Keratinocyte (primary cell): ENCODE measurements around the gene BRINP1. TPM values are rescaled to one million over a fixed set of nuclear protein-coding genes. Genes with fewer than 3 reads are reported as not detected.

Source experiments
- DNase-seq: peaks from one replicate; pipeline ENCODE4 v3.0.0-alpha.2; 2011; ENCODE audit warnings: low read depth, missing footprints, low spot score
- FAIRE-seq: peaks from 2 replicates; lab custom pipeline; 2011; peaks lifted over from hg19 to GRCh38; lab: Jason Lieb, UNC
- H2AFZ ChIP-seq: 2 replicates; pipeline ENCODE4 v1.6.0; 2012; ENCODE audit warnings: low read length, control low read depth, inconsistent platforms; ENCODE audit not compliant: control insufficient read depth
- H3K27ac ChIP-seq: 2 replicates; pipeline ENCODE4 v1.5.1; 2011; ENCODE audit warnings: low read length; ENCODE audit not compliant: control insufficient read depth, insufficient read depth
- H3K27me3 ChIP-seq: 3 replicates; pipeline ENCODE4 v1.6.0; 2011; ENCODE audit warnings: low read length; ENCODE audit not compliant: control insufficient read depth, insufficient read depth; ENCODE audit errors: extremely low read depth
- H3K36me3 ChIP-seq, 2 experiments: 2 replicates in 1 of 2; 3 replicates in 1 of 2; pipeline ENCODE4 v1.5.1; 2011; ENCODE audit warnings: low read length in 2 of 2, mild to moderate bottlenecking in 1 of 2; ENCODE audit not compliant: control insufficient read depth in 2 of 2, insufficient read depth in 2 of 2; ENCODE audit errors: extremely low read depth in 1 of 2
- H3K4me1 ChIP-seq: 3 replicates; pipeline ENCODE4 v1.5.1; 2011; ENCODE audit warnings: low read length; ENCODE audit not compliant: control insufficient read depth, insufficient read depth; ENCODE audit errors: extremely low read depth
- H3K4me2 ChIP-seq: 3 replicates; pipeline ENCODE4 v1.6.0; 2011; ENCODE audit warnings: low read depth, low read length; ENCODE audit not compliant: control insufficient read depth, insufficient read depth; ENCODE audit errors: extremely low read depth
- H3K4me3 ChIP-seq, 3 experiments: fragments of 200-600 bp in 1 of 3; sonication (generic) in 1 of 3; 2 replicates in 2 of 3; 3 replicates in 1 of 3; pipeline ENCODE4 v1.5.1; 2011 to 2016; ENCODE audit warnings: low read length in 3 of 3, mild to moderate bottlenecking in 3 of 3, control low read depth in 2 of 3, inconsistent platforms in 1 of 3, low read depth in 1 of 3, mixed read lengths in 1 of 3, mixed run types in 1 of 3, moderate library complexity in 1 of 3; ENCODE audit not compliant: control insufficient read depth in 2 of 3, insufficient read depth in 2 of 3; ENCODE audit errors: extremely low read depth in 1 of 3
- H3K79me2 ChIP-seq: 2 replicates; pipeline ENCODE4 v1.6.0; 2012; ENCODE audit warnings: low read length; ENCODE audit not compliant: control insufficient read depth, insufficient read depth
- H3K9ac ChIP-seq: 3 replicates; pipeline ENCODE4 v1.6.0; 2011; ENCODE audit warnings: low read length; ENCODE audit not compliant: control insufficient read depth, insufficient read depth; ENCODE audit errors: extremely low read depth
- H3K9me1 ChIP-seq: 3 replicates; pipeline ENCODE4 v1.6.0; 2011; ENCODE audit warnings: low read length; ENCODE audit not compliant: control insufficient read depth, insufficient read depth; ENCODE audit errors: extremely low read depth
- H3K9me3 ChIP-seq: 2 replicates; pipeline ENCODE4 v1.5.1; 2012; ENCODE audit warnings: low read depth, low read length; ENCODE audit not compliant: control insufficient read depth
- H4K20me1 ChIP-seq: 3 replicates; pipeline ENCODE4 v1.6.0; 2011; ENCODE audit warnings: low read length; ENCODE audit not compliant: control insufficient read depth, insufficient read depth; ENCODE audit errors: extremely low read depth
- EZH2 ChIP-seq: IDR thresholded peaks from one replicate; pipeline ENCODE4 v1.6.1; 2012; ENCODE audit warnings: inconsistent platforms, mild to moderate bottlenecking, low read length, moderate library complexity
- dilution Hi-C: fragments of 300-500 bp; cut with MboI; formaldehyde crosslinking; loops from one replicate; pipeline ENCODE4 v1.7.0; 2020; ENCODE audit warnings: low sequenced_read_pairs; ENCODE audit not compliant: extremely low pct_ligation_motif_present
- polyA plus RNA-seq, 5 experiments: library from polyadenylated mRNA; depleted of rRNA in 3 of 5; stranded (reverse) in 3 of 5; stranded (forward) in 1 of 5; unstranded in 1 of 5; fragments of >200 nt; gene quantifications; 1 replicate in 1 of 5; 2 replicates in 3 of 5; 3 replicates in 1 of 5; pipeline versions ENCODE4 v1.2.1 to v1.2.3, GENCODE V29; 2011 to 2012; ENCODE audit warnings: missing spikeins in 2 of 5, low read depth in 1 of 5, low replicate concordance in 1 of 5
- TF ChIP-seq, protein P1 (sequence below), 3 experiments: IDR thresholded peaks in 1 of 3; conservative IDR thresholded peaks in 1 of 3; optimal IDR thresholded peaks in 1 of 3; 2 replicates in 2 of 3; 3 replicates in 1 of 3; pipeline versions ENCODE3 to v1.5.1; 2011; ENCODE audit warnings: low read length in 3 of 3, mild to moderate bottlenecking in 3 of 3, moderate library complexity in 2 of 3, control low read depth in 1 of 3, inconsistent platforms in 1 of 3; ENCODE audit not compliant: insufficient read depth in 2 of 3; ENCODE audit errors: extremely low read depth in 1 of 3

The BRINP1 gene
- polyA plus RNA-seq, 1 donor (not counting 4 experiments of a cell fraction or from before 2014, with no cell fraction given) = 0.63 TPM

DNA sequence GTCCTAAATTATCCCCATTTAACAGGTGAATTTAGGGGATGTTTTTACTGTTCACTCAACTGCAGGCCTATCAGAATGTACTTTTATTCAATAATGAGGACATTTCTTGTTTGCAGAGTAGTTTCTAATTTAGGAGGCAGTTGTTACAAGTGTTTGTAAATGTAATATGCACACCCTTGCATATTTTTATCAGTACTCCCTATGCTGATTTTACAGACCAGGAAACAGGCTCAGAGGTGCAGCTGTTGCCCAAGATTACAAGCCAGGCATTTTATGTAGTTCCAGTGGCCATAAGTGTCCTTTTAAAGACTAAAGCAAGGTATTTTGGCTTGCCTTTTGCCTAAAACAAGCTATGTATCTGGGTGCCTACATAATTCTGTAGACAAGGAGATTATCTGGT, 47.6 kb upstream of the BRINP1 start:
- no peak for DNase-seq
- dilution Hi-C loops = no loop called here
- Histone ChIP-seq H3K4me1 (no peaks in the 10 kb centered on the region), H3K9me3 (no peaks in the 10 kb centered on the region), H2AFZ (no peak overlapping the region), H3K79me2 (no peaks in the 10 kb centered on the region), H3K4me3 (no peak overlapping the region), H3K9ac (no peak overlapping the region), H3K27me3 (no peaks in the 10 kb centered on the region), H3K27ac (no peak overlapping the region), H3K4me2 (no peak overlapping the region), H3K9me1 (no peaks in the 10 kb centered on the region), H4K20me1 (no peaks in the 10 kb centered on the region), H3K36me3 (no peaks in the 10 kb centered on the region)
- FAIRE-seq = no peak
- TF ChIP-seq, protein P1, sequence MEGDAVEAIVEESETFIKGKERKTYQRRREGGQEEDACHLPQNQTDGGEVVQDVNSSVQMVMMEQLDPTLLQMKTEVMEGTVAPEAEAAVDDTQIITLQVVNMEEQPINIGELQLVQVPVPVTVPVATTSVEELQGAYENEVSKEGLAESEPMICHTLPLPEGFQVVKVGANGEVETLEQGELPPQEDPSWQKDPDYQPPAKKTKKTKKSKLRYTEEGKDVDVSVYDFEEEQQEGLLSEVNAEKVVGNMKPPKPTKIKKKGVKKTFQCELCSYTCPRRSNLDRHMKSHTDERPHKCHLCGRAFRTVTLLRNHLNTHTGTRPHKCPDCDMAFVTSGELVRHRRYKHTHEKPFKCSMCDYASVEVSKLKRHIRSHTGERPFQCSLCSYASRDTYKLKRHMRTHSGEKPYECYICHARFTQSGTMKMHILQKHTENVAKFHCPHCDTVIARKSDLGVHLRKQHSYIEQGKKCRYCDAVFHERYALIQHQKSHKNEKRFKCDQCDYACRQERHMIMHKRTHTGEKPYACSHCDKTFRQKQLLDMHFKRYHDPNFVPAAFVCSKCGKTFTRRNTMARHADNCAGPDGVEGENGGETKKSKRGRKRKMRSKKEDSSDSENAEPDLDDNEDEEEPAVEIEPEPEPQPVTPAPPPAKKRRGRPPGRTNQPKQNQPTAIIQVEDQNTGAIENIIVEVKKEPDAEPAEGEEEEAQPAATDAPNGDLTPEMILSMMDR (optimal IDR thresholded peaks at IDR 0.05 in 1 of 3, IDR thresholded peaks at IDR 0.05 in 1 of 3, conservative IDR thresholded peaks at IDR 0.05 in 1 of 3; ENCODE audit: extremely low read depth in 1 of 3, insufficient read depth in 2 of 3, low read length in 3 of 3) = no peak
- no peak for TF ChIP-seq EZH2

DNA sequence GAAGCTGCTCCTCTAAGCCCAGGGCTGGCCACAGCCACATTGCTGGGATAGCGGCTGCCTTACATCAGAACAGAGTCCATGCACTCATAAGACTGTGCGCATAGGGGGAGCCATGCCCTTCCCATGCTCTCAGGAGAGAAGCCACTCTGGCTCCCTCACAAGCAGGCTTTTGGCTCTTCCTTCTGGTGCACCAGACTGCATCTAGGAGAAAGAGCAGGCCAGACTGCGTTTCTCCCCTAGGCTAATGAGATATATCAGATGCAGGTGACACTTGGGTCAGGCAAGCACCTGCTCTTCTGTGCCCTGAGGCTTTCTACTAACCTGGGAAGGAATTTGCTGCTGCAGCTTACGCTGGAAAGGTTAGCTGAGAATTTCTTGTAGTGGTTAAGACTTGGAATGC, 43.2 kb upstream of the BRINP1 start:
- no peak for FAIRE-seq
- Histone ChIP-seq H3K9me3 (no peaks in the 10 kb centered on the region), H3K79me2 (no peaks in the 10 kb centered on the region), H4K20me1 (no peaks in the 10 kb centered on the region), H3K27ac (no peak overlapping the region), H3K27me3 (no peaks in the 10 kb centered on the region), H3K4me1 (no peaks in the 10 kb centered on the region), H3K36me3 (no peaks in the 10 kb centered on the region), H3K9me1 (no peaks in the 10 kb centered on the region), H3K9ac (no peak overlapping the region), H3K4me3 (no peak overlapping the region), H2AFZ (no peak overlapping the region), H3K4me2 (no peak overlapping the region)
- DNase-seq = no peak
- dilution Hi-C loops = no loop called here
- no peak for TF ChIP-seq EZH2
- TF ChIP-seq, protein P1 (optimal IDR thresholded peaks at IDR 0.05 in 1 of 3, IDR thresholded peaks at IDR 0.05 in 1 of 3, conservative IDR thresholded peaks at IDR 0.05 in 1 of 3; ENCODE audit: extremely low read depth in 1 of 3, insufficient read depth in 2 of 3, low read length in 3 of 3) = peak in 1 of 3 experiments; percentile 22
